Measurements from ENCODE around the gene HYKK. TPM values are rescaled to one million over a fixed set of nuclear protein-coding genes. Genes with fewer than 3 reads are reported as not detected.

The HYKK gene
- total and polyA plus RNA-seq, 2 of the 8 experiments (the other 6 are each of a cell fraction or from before 2014, with no cell fraction given), result 2.0 to 3.7 TPM

- H2AFZ ChIP-seq (ENCODE audit: low read length), result peak overlapping the region; percentile 94; the same call in 1 of the 2 replicates
- no peaks in the 10 kb centered on the region for H3K9me3 ChIP-seq (ENCODE audit: insufficient read depth in 2 of 2, low read depth in 1 of 2, low read length in 1 of 2)
- H2BK5ac ChIP-seq (ENCODE audit: low read depth, low read length), result no peak overlapping the region
- H2BK12ac ChIP-seq (ENCODE audit: low read depth, low read length), result no peak overlapping the region
- H3K4me3 ChIP-seq (ENCODE audit: extremely low read depth in 1 of 4, insufficient read depth in 2 of 4, low read depth in 3 of 4, low read length in 4 of 4), result peak overlapping the region in 2 of 4 experiments; percentile 15 to 81; a peak in 2 of 8 replicates
- no peaks in the 10 kb centered on the region for H3K36me3 ChIP-seq (ENCODE audit: control insufficient read depth in 2 of 4, insufficient read depth in 4 of 4, low read length in 3 of 4)
- POLR2A ChIA-PET (ENCODE audit: partially characterized antibody), result interaction anchor here (1.0 to 2.6 kb wide), 11 partner anchors 9 to 300 kb away, joined by 3 to 17 read pairs (median 5); partner anchors contain the start of genes DNAJA4, HYKK, PSMA4 and SKIC8
- no peak overlapping the region for H3K23ac ChIP-seq (ENCODE audit: insufficient read length)
- peak overlapping the region; percentile 52 to 63 for H3K4me2 ChIP-seq (ENCODE audit: insufficient read depth in 1 of 2, low read depth in 2 of 2, low read length in 2 of 2)
- no peak overlapping the region for H3K18ac ChIP-seq (ENCODE audit: extremely low read depth, low read length)
- no peak overlapping the region for H3K14ac ChIP-seq (ENCODE audit: insufficient read length)
- no peak overlapping the region for H3K4ac ChIP-seq (replicated peaks; ENCODE audit: insufficient read length, low read depth, low read length)
- no peak overlapping the region for H2BK120ac ChIP-seq (replicated peaks; ENCODE audit: low read depth, low read length)
- H3K4me1 ChIP-seq (replicated peaks in 1 of 4; ENCODE audit: control insufficient read depth in 3 of 4, insufficient read depth in 4 of 4, low read length in 3 of 4), result peaks cover 3 to 7% (median 4%) of the 10 kb centered on the region in 4 experiments; a peak in 6 of 7 replicates
- no peak overlapping the region for H2BK20ac ChIP-seq (ENCODE audit: low read length)
- peaks cover 5% of the 10 kb centered on the region; the same call in 1 of the 2 replicates for H3K23me2 ChIP-seq (ENCODE audit: low read depth, low read length)
- H3K9ac ChIP-seq (replicated peaks in 1 of 4; ENCODE audit: extremely low read depth in 1 of 4, low read depth in 3 of 4, low read length in 3 of 4), result no peak overlapping the region
- H3K79me1 ChIP-seq (ENCODE audit: low read depth, low read length), result no peaks in the 10 kb centered on the region
- H3K27me3 ChIP-seq (replicated peaks in 1 of 4; ENCODE audit: control insufficient read depth in 3 of 4, extremely low read depth in 1 of 4, insufficient read depth in 3 of 4, low read length in 3 of 4), result no peaks in the 10 kb centered on the region
- DNase-seq (ENCODE audit: low read depth in 1 of 2, low spot score in 2 of 2) (no peak), FAIRE-seq (no peak)
- H3K56ac ChIP-seq (replicated peaks; ENCODE audit: insufficient read length, low read depth, low read length), result no peak overlapping the region
- H3K79me2 ChIP-seq (ENCODE audit: control insufficient read depth in 1 of 2, insufficient read depth in 2 of 2, low read length in 2 of 2), result peaks cover 0 to 28% of the 10 kb centered on the region in 2 experiments; a peak in 2 of 4 replicates
- H4K20me1 ChIP-seq (replicated peaks in 1 of 2; ENCODE audit: control insufficient read depth in 1 of 2, insufficient read depth in 2 of 2, low read length in 2 of 2), result no peaks in the 10 kb centered on the region
- CTCF ChIA-PET (ENCODE audit: partially characterized antibody), result interaction anchor here (0.6 to 2.1 kb wide), 9 partner anchors 11 to 176 kb away, joined by 3 to 7 read pairs (median 5); partner anchors contain the start of gene PSMA4
- H4K91ac ChIP-seq (replicated peaks; ENCODE audit: insufficient read length, low read length), result no peak overlapping the region
- 71% methylated on average over 10 of the region's 11 CpGs; no CpG with 5 or more reads in 1 of the 2 experiments for WGBS, 2 experiments (ENCODE audit: extremely low coverage in 1 of 2, insufficient coverage in 1 of 2, insufficient read length in 1 of 2, insufficient replicate concordance in 2 of 2, low coverage in 1 of 2, low lambda C conversion rate in 2 of 2, missing lambda C conversion rate in 1 of 2)
- no peak overlapping the region for H3K27ac ChIP-seq (ENCODE audit: low read depth, low read length)
- H2AK5ac ChIP-seq (ENCODE audit: low read depth, low read length), result no peak overlapping the region
- no peak overlapping the region for H2BK15ac ChIP-seq (ENCODE audit: low read length)
- H4K8ac ChIP-seq (ENCODE audit: extremely low read depth, insufficient read depth, low read length), result peak overlapping the region; percentile 80; the same call in 1 of the 2 replicates
- no peak overlapping the region for H4K5ac ChIP-seq (ENCODE audit: insufficient read length, low read depth, low read length)
- TF ChIP-seq RAD21 (IDR thresholded peaks at IDR 0.05 in 1 of 2, conservative IDR thresholded peaks at IDR 0.05 in 1 of 2; ENCODE audit: low read depth in 2 of 2, low read length in 2 of 2) (no peak), BRCA1 (IDR thresholded peaks at IDR 0.05; ENCODE audit: low read depth, low read length) (no peak), POLR2A (IDR thresholded peaks at IDR 0.05; ENCODE audit: control extremely low read depth in 1 of 2, low read depth in 2 of 2, low read length in 2 of 2) (no peak), SRF (IDR thresholded peaks at IDR 0.05; ENCODE audit: low read depth, low read length) (no peak), KDM5A (IDR thresholded peaks at IDR 0.05; ENCODE audit: low read length) (no peak), RFX5 (IDR thresholded peaks at IDR 0.05; ENCODE audit: borderline replicate concordance, low read depth, low read length) (no peak), ASH2L (IDR thresholded peaks at IDR 0.05; ENCODE audit: low read length) (no peak), EP300 (IDR thresholded peaks at IDR 0.05; ENCODE audit: borderline replicate concordance in 1 of 2, low read depth in 2 of 2, low read length in 2 of 2) (no peak), RXRA (IDR thresholded peaks at IDR 0.05; ENCODE audit: insufficient read depth, low read depth, low read length) (no peak), BACH1 (IDR thresholded peaks at IDR 0.05; ENCODE audit: low read length) (no peak), RBBP5 (IDR thresholded peaks at IDR 0.05; ENCODE audit: borderline replicate concordance, low read depth, low read length) (no peak), TEAD4 (IDR thresholded peaks at IDR 0.05; ENCODE audit: low read depth, low read length) (no peak), SP2 (IDR thresholded peaks at IDR 0.05; ENCODE audit: low read length) (no peak), TBP (IDR thresholded peaks at IDR 0.05; ENCODE audit: low read depth, low read length) (no peak)
Observed at GRCh38 chr15:78564743-78565096, 57.3 kb downstream of the HYKK start.
